ENCODE results near the gene SLC16A13. TPM values are rescaled to one million over a fixed set of nuclear protein-coding genes. Genes with fewer than 3 reads are reported as not detected.

Gene SLC16A13
- total and polyA plus RNA-seq, 2 donors from 2014 or later: 6.5 to 11.6 TPM

GRCh38 chr17:7016886-7017826, 18.7 kb upstream of the SLC16A13 start:
- peak in 2 of 5 donors; percentile 47 to 70 for DNase-seq
- no peak overlapping the region for H3K9ac ChIP-seq (ENCODE audit: low read length in 3 of 3)
- H3K27ac ChIP-seq (ENCODE audit: low read depth in 2 of 2, low read length in 2 of 2): peak overlapping the region; percentile 9 to 73
- H3K4me3 ChIP-seq (ENCODE audit: low read length in 3 of 3): no peak overlapping the region
- no peaks in the 10 kb centered on the region for H3K36me3 ChIP-seq (ENCODE audit: control insufficient read depth in 2 of 3, insufficient read depth in 3 of 3, low read length in 3 of 3)
- H3K4me1 ChIP-seq (ENCODE audit: control insufficient read depth in 2 of 3, insufficient read depth in 2 of 3, low read depth in 1 of 3, low read length in 3 of 3): peaks cover 0 to 22% (median 11%) of the 10 kb centered on the region in 3 donors
- H3K27me3 ChIP-seq (ENCODE audit: control insufficient read depth, insufficient read depth, low read length): peaks cover 2% of the 10 kb centered on the region
- H3K9me3 ChIP-seq (ENCODE audit: control insufficient read depth in 2 of 3, insufficient read depth in 1 of 3, low read length in 3 of 3): no peaks in the 10 kb centered on the region
- intact Hi-C loops (cut with DNase I): no loop called here
- FAIRE-seq: no peak
- TF ChIP-seq CTCF (IDR thresholded peaks at IDR 0.05; ENCODE audit: borderline replicate concordance, extremely low read depth, insufficient read depth): no peak

DNA sequence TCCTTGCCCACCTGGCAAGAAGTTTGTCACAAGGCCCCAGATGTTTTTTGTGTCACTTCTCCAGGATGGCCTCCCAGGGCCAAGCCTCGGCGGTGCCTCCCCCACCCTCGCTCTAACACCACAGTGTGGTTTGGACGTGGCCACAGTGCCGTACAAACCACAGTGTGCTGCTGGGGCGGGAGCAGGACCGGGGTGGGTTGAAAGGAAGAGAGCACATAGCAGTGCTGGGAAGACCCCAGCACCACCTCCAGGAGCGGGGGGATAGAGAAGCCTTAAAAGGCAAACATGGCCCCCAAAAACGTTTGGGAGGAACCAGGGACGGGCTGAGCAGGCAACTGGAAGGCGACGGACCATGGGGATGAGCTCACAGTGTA, 18.0 kb upstream of the SLC16A13 start:
- H3K4me3 ChIP-seq (ENCODE audit: low read length in 3 of 3): peak overlapping the region in 1 of 3 donors; percentile 25
- FAIRE-seq: no peak

GRCh38 chr17:7018331-7018964, 17.4 kb upstream of the SLC16A13 start:
- Histone ChIP-seq H3K4me3 (ENCODE audit: low read length in 3 of 3) (peak overlapping the region in 2 of 3 donors; percentile 22 to 75), H3K9ac (ENCODE audit: low read length in 3 of 3) (peak overlapping the region in 2 of 3 donors; percentile 39 to 77), H3K9me3 (ENCODE audit: control insufficient read depth in 2 of 3, insufficient read depth in 1 of 3, low read length in 3 of 3) (no peaks in the 10 kb centered on the region), H3K27me3 (ENCODE audit: control insufficient read depth, insufficient read depth, low read length) (peaks cover 10% of the 10 kb centered on the region), H3K27ac (ENCODE audit: low read depth in 2 of 2, low read length in 2 of 2) (peak overlapping the region; percentile 73 to 78), H3K36me3 (ENCODE audit: control insufficient read depth in 2 of 3, insufficient read depth in 3 of 3, low read length in 3 of 3) (no peaks in the 10 kb centered on the region), H3K4me1 (ENCODE audit: control insufficient read depth in 2 of 3, insufficient read depth in 2 of 3, low read depth in 1 of 3, low read length in 3 of 3) (peaks cover 0 to 21% (median 11%) of the 10 kb centered on the region in 3 donors)
- intact Hi-C loops (cut with DNase I): no loop called here
- FAIRE-seq (no peak), DNase-seq (peak in 1 of 5 donors; percentile 85)
- TF ChIP-seq CTCF (IDR thresholded peaks at IDR 0.05; ENCODE audit: borderline replicate concordance, extremely low read depth, insufficient read depth): no peak

More for the DNA sequence above, 18.0 kb upstream of the SLC16A13 start:
- Histone ChIP-seq H3K9me3 (ENCODE audit: control insufficient read depth in 2 of 3, insufficient read depth in 1 of 3, low read length in 3 of 3) (no peaks in the 10 kb centered on the region), H3K9ac (ENCODE audit: low read length in 3 of 3) (no peak overlapping the region), H3K27me3 (ENCODE audit: control insufficient read depth, insufficient read depth, low read length) (peaks cover 7% of the 10 kb centered on the region), H3K4me1 (ENCODE audit: control insufficient read depth in 2 of 3, insufficient read depth in 2 of 3, low read depth in 1 of 3, low read length in 3 of 3) (peaks cover 0 to 22% (median 11%) of the 10 kb centered on the region in 3 donors), H3K36me3 (ENCODE audit: control insufficient read depth in 2 of 3, insufficient read depth in 3 of 3, low read length in 3 of 3) (no peaks in the 10 kb centered on the region), H3K27ac (ENCODE audit: low read depth in 2 of 2, low read length in 2 of 2) (peak overlapping the region; percentile 73 to 78)
- peak in 1 of 5 donors; percentile 60 for DNase-seq
- no peak for TF ChIP-seq CTCF (IDR thresholded peaks at IDR 0.05; ENCODE audit: borderline replicate concordance, extremely low read depth, insufficient read depth)
- intact Hi-C loops (cut with DNase I): no loop called here
